Parathyroid adenoma (tissue), 2 donors: ENCODE data around the gene LRR1.

Experiments
- H2AFZ ChIP-seq: fragments of 300-600 bp; sonication (generic); one replicate; pipeline ENCODE4 v1.7.0; 2017; ENCODE audit warnings: antibody characterized with exemption, mild to moderate bottlenecking
- H3K27ac ChIP-seq: fragments of 300-600 bp; sonication (generic); one replicate; pipeline ENCODE4 v1.7.0; 2017
- H3K27me3 ChIP-seq: fragments of 300-600 bp; sonication (generic); one replicate; pipeline ENCODE4 v1.7.0; 2017; ENCODE audit warnings: low read length; ENCODE audit not compliant: control insufficient read depth, insufficient read depth
- H3K36me3 ChIP-seq: fragments of 300-600 bp; sonication (generic); one replicate; pipeline ENCODE4 v1.7.0; 2017; ENCODE audit warnings: low read length; ENCODE audit not compliant: control insufficient read depth, insufficient read depth
- H3K4me1 ChIP-seq: fragments of 300-600 bp; sonication (generic); one replicate; pipeline ENCODE4 v1.7.0; 2017; ENCODE audit warnings: control low read depth
- H3K4me2 ChIP-seq: fragments of 300-600 bp; sonication (generic); one replicate; pipeline ENCODE4 v1.7.0; 2017; ENCODE audit warnings: low read length
- H3K4me3 ChIP-seq: fragments of 300-600 bp; sonication (generic); one replicate; pipeline ENCODE4 v1.7.0; 2017; ENCODE audit warnings: low read depth, low read length
- H3K79me2 ChIP-seq: fragments of 300-600 bp; sonication (generic); one replicate; pipeline ENCODE4 v1.7.0; 2017; ENCODE audit warnings: control low read depth
- H3K9ac ChIP-seq: fragments of 300-600 bp; sonication (generic); one replicate; pipeline ENCODE4 v1.7.0; 2017; ENCODE audit warnings: mild to moderate bottlenecking
- H3K9me3 ChIP-seq: fragments of 300-600 bp; sonication (generic); one replicate; pipeline ENCODE4 v1.7.0; 2017; ENCODE audit warnings: low read length; ENCODE audit not compliant: control insufficient read depth
- CTCF ChIP-seq: fragments of 300-600 bp; sonication (generic); IDR thresholded peaks from one replicate; pipeline ENCODE4 v1.7.0; 2017; ENCODE audit warnings: antibody characterized with exemption, mild to moderate bottlenecking
- donor health status: primary hyperparathyroidism.

The LRR1 gene

GRCh38 chr14:49598485-49599300, at the start of gene LRR1:
Gene LRR1 (plus strand): TSS chr14:49598940. CDS start chr14:49599021, 81 bp downstream.
- peak within 1 kb of the TSS; percentile 92 for H3K4me2 ChIP-seq
- peak within 1 kb of the TSS; percentile 99 for H3K27ac ChIP-seq
- H3K27me3 ChIP-seq, result no peaks in the 10 kb centered on the region
- no peaks in the 10 kb centered on the region for H3K9me3 ChIP-seq
- H3K4me3 ChIP-seq, result peak within 1 kb of the TSS; percentile 77
- no peaks in the 10 kb centered on the region for H3K4me1 ChIP-seq
- peak within 1 kb of the TSS; percentile 98 for H2AFZ ChIP-seq
- no peaks in the 10 kb centered on the region for H3K79me2 ChIP-seq
- H3K9ac ChIP-seq, result peak within 1 kb of the TSS; percentile 94
- H3K36me3 ChIP-seq, result no peaks in the 10 kb centered on the region
- TF ChIP-seq CTCF, result peak; percentile 23

- Histone ChIP-seq H3K79me2 (no peaks in the 10 kb centered on the region), H3K36me3 (no peaks in the 10 kb centered on the region), H3K4me1 (peaks cover 13% of the 10 kb centered on the region), H3K27ac (no peak overlapping the region), H3K4me3 (no peak overlapping the region), H2AFZ (no peak overlapping the region), H3K27me3 (no peaks in the 10 kb centered on the region), H3K9me3 (no peaks in the 10 kb centered on the region), H3K9ac (no peak overlapping the region), H3K4me2 (no peak overlapping the region)
- no peak for TF ChIP-seq CTCF
Observed at GRCh38 chr14:49549446-49549845, 49.3 kb upstream of the LRR1 start.

GRCh38 chr14:49549881-49550280, 48.9 kb upstream of the LRR1 start:
- H3K9me3 ChIP-seq, result no peaks in the 10 kb centered on the region
- no peaks in the 10 kb centered on the region for H3K79me2 ChIP-seq
- no peaks in the 10 kb centered on the region for H3K36me3 ChIP-seq
- H3K4me1 ChIP-seq, result peaks cover 13% of the 10 kb centered on the region
- H3K4me3 ChIP-seq, result no peak overlapping the region
- H3K27ac ChIP-seq, result no peak overlapping the region
- no peak overlapping the region for H3K4me2 ChIP-seq
- no peak overlapping the region for H3K9ac ChIP-seq
- TF ChIP-seq CTCF, result no peak
- H3K27me3 ChIP-seq, result no peaks in the 10 kb centered on the region
- no peak overlapping the region for H2AFZ ChIP-seq

DNA sequence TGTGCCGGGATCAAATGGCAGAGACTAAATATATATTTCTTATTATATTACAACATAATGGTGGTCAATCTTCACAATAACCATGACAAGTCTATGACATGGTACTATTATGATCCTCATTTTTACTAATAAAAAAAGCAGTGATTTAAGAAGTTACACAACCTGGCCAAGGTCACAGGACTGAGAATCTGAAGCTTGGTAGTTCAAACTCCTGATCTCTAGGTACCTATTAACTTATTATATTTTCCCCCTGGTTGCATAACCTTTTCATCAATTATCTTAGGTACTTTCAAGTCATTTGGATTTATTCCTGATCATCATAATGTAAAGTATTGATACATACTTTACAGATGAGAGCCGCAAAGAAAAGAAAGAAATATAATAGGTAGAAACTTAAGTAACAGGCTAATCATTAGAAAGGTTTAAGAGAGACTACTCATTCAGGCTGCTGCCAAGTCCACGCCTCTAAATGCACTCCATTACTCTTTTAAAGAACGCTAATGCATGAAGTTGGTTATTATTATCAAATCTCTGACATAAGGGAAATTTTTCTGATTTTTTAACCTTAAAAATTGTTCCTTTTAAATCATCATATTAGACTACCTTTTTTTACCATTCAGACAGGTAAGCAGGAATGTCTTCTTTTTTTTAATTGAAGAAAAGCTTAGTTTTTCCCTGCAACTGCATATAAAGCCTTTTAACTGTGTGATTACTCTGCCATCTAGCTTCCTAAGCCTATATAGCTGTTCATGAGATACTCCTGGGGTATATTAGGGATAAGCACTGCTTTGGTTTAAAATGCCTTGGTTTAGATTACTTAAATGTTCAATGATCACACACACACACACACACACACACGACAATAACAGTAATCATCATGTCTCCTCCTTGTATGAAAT, 48.2 kb upstream of the LRR1 start:
- Histone ChIP-seq H3K4me2 (no peak overlapping the region), H3K9me3 (no peaks in the 10 kb centered on the region), H3K27me3 (no peaks in the 10 kb centered on the region), H2AFZ (no peak overlapping the region), H3K4me1 (peaks cover 13% of the 10 kb centered on the region), H3K79me2 (no peaks in the 10 kb centered on the region), H3K4me3 (no peak overlapping the region), H3K27ac (no peak overlapping the region), H3K36me3 (no peaks in the 10 kb centered on the region), H3K9ac (no peak overlapping the region)
- no peak for TF ChIP-seq CTCF
